Right cardiac atrium (tissue), 5 donors: ENCODE results near the gene SLC4A2. TPM values are rescaled to one million over a fixed set of nuclear protein-coding genes. Genes with fewer than 3 reads are reported as not detected.

Experiments used
- ATAC-seq, 2 donors: fragments of 200-7000 bp; cut with Tn5 transposase; one replicate each; pipeline versions ENCODE4 v1.8.0 to v1.9.1; 2020; ENCODE audit warnings: moderate library complexity in 2 of 2, mild to moderate bottlenecking in 1 of 2
- DNase-seq, 3 donors: peaks; one replicate each; pipeline ENCODE4 v3.0.0-alpha.2; 2020
- H3K27ac ChIP-seq: one replicate; pipeline ENCODE4 v1.5.1; 2013; ENCODE audit warnings: mild to moderate bottlenecking, low read length, control low read depth, moderate library complexity
- H3K27me3 ChIP-seq: one replicate; pipeline ENCODE4 v1.6.1; 2013; ENCODE audit not compliant: control insufficient read depth, insufficient read depth
- H3K4me1 ChIP-seq: one replicate; pipeline ENCODE4 v1.6.1; 2013; ENCODE audit warnings: low read length; ENCODE audit not compliant: control insufficient read depth, insufficient read depth
- H3K4me3 ChIP-seq: one replicate; pipeline ENCODE4 v1.5.1; 2013; ENCODE audit warnings: low read length, control low read depth
- H3K9me3 ChIP-seq: one replicate; pipeline ENCODE4 v1.6.1; 2013; ENCODE audit warnings: low read length; ENCODE audit not compliant: control insufficient read depth
- WGBS: extraction: QIAGEN DNeasy Blood & Tissue Kit; methylation state at CpG from one replicate; pipeline ENCODE4 v1.1.7; 2013; 5-methylcytosine and 5-hydroxymethylcytosine counted together
- intact Hi-C, 4 donors: fragments of 100-400 bp; cut with DNase I; formaldehyde crosslinking; loops; one replicate each; pipeline versions ENCODE4 v1.11.0 to v1.14.0; 2022 to 2023
- polyA plus RNA-seq: library from polyadenylated mRNA; stranded (reverse); fragments of 200-250 nt; gene quantifications from one replicate; pipeline ENCODE4 v1.2.3, GENCODE V29; 2013
- total RNA-seq, 4 donors: library from RNA; stranded (reverse); fragmentation: NEBNext Ultra II Directional; extraction: Animal tissue kit (Norgen Biotek cat#: 25700); gene quantifications; one replicate each; pipeline ENCODE4 v1.2.1, GENCODE V29; 2021
- donor health status: healthy with polysubstance abuse.
- donor health status: DM: no; HTN: yes; CAD: no.
- donor health status: DM: no; HTN: no; CAD: no.
- donor health status: DM: no; HTN: yes; CAD: no; lungs with severe emphysema.
- donor health status: DM: yes; HTN: yes; CAD: no.

Gene SLC4A2
- total and polyA plus RNA-seq, 5 donors: 61.7 to 120 (median 86.5) TPM

- intact Hi-C loops: loop anchor here in 1 of 4 donors (10.0 kb wide), 1 partner anchor 100 kb away; no protein-coding TSS in a partner anchor
- 77% methylated on average over 8 of the region's 8 CpGs for WGBS
- H3K9me3 ChIP-seq: no peaks in the 10 kb centered on the region
- no peak overlapping the region for H3K4me3 ChIP-seq
- no peaks in the 10 kb centered on the region for H3K27me3 ChIP-seq
- no peak overlapping the region for H3K27ac ChIP-seq
- DNase-seq (peak in 1 of 3 donors; percentile 37), ATAC-seq (no peak)
- H3K4me1 ChIP-seq: peaks cover 8% of the 10 kb centered on the region
These were observed 44.4 kb upstream of the SLC4A2 start for GRCh38 chr7:151014950-151015349.

DNA sequence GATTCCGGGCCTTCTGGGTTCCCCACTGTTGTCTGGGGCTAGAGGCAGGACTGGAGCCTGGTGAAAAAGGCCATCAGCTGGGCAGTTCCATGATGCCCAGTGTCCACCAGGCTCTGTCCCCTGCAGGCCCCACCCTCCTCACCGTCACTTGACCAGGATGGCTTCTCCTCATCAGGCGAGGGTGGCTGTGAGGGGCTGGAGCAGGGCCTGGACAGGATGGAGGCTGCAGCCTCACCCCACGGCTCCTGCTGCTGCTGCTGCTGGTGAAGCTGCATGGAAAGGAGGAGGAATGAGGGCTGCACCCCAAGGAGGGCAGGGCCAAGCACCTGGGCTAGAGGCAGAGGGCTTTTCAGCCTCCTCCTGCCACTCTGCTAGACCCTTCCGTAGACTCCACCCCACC, 43.4 kb upstream of the SLC4A2 start:
- peak in 1 of 2 donors; percentile 11 for ATAC-seq
- DNase-seq: peak in 1 of 3 donors; percentile 48
- intact Hi-C loops: loop anchor here in 1 of 4 donors (10.0 kb wide), 1 partner anchor 99 kb away; no protein-coding TSS in a partner anchor
- Histone ChIP-seq H3K4me1 (peaks cover 8% of the 10 kb centered on the region), H3K27ac (no peak overlapping the region), H3K9me3 (no peaks in the 10 kb centered on the region), H3K27me3 (no peaks in the 10 kb centered on the region), H3K4me3 (no peak overlapping the region)
- 74% methylated on average over 5 of the region's 5 CpGs for WGBS

DNA sequence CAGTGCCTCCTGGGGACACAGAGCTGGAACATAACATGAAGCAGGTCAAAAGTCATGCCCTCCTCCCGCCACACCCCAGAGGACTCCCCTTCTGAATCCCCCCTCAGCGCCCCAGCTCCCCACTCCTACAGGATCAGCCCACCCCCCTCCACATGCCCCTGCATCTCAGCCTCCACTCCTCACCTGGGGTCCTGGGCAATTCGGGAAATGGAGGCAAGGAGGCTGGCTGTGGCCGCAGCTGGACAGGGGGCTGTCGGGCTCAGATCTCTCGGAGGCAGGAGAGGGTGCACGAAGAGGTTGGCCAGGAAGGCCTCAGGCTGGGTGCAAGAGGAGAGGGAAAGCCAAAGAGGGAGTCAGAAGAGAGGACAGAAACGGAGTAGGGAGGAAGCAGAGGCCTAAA, 42.9 kb upstream of the SLC4A2 start:
- ATAC-seq (peak in 1 of 2 donors; percentile 0), DNase-seq (peak in 1 of 3 donors; percentile 53)
- H3K4me3 ChIP-seq: no peak overlapping the region
- peaks cover 8% of the 10 kb centered on the region for H3K4me1 ChIP-seq
- 83% methylated on average over 8 of the region's 8 CpGs for WGBS
- no peaks in the 10 kb centered on the region for H3K9me3 ChIP-seq
- no peak overlapping the region for H3K27ac ChIP-seq
- H3K27me3 ChIP-seq: no peaks in the 10 kb centered on the region
- intact Hi-C loops: loop anchor here in 1 of 4 donors (10.0 kb wide), 1 partner anchor 98 kb away; no protein-coding TSS in a partner anchor

DNA sequence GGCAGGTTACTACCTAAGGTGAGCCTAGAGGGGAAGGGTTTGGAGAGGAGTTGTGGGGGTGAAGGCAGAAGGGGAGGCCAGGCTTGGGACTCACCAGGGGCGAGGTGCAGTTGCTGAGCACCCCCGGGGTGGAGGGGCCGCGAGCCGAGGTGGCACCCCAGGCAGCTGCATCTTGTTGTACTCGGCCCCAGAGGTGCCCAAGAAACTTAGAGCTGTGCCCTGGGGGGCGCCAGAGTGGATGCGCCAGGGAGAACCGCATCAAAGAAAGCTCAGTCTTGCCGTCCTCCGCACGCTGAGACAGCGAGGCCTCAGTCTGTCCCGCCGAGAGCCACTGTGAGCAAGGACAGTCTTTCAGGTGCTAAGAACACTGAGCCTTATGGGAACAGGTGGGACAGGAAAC, 42.4 kb upstream of the SLC4A2 start:
- peak in 1 of 3 donors; percentile 37 for DNase-seq
- Histone ChIP-seq H3K4me1 (peaks cover 8% of the 10 kb centered on the region), H3K9me3 (no peaks in the 10 kb centered on the region), H3K27me3 (no peaks in the 10 kb centered on the region), H3K27ac (no peak overlapping the region), H3K4me3 (no peak overlapping the region)
- intact Hi-C loops: loop anchor here in 1 of 4 donors (10.0 kb wide), 1 partner anchor 98 kb away; no protein-coding TSS in a partner anchor
- ATAC-seq: peak in 1 of 2 donors; percentile 3
- WGBS: 80% methylated on average over 15 of the region's 15 CpGs

- 45% methylated on average over 13 of the region's 13 CpGs for WGBS
- no peaks in the 10 kb centered on the region for H3K9me3 ChIP-seq
- H3K27me3 ChIP-seq: no peaks in the 10 kb centered on the region
- H3K4me1 ChIP-seq: peaks cover 8% of the 10 kb centered on the region
- intact Hi-C loops: loop anchor here in 1 of 4 donors (10.0 kb wide), 1 partner anchor 97 kb away; no protein-coding TSS in a partner anchor
- peak in 1 of 3 donors; percentile 45 for DNase-seq
- H3K4me3 ChIP-seq: no peak overlapping the region
- ATAC-seq: peak in 1 of 2 donors; percentile 9
- no peak overlapping the region for H3K27ac ChIP-seq
These were observed 41.9 kb upstream of the SLC4A2 start for GRCh38 chr7:151017370-151017952.

- peaks cover 8% of the 10 kb centered on the region for H3K4me1 ChIP-seq
- H3K4me3 ChIP-seq: no peak overlapping the region
- 3% methylated on average over 34 of the region's 34 CpGs for WGBS
- no peaks in the 10 kb centered on the region for H3K9me3 ChIP-seq
- ATAC-seq (peak; percentile 52 to 58), DNase-seq (peak; percentile 69 to 91 (median 91))
- no peak overlapping the region for H3K27ac ChIP-seq
- H3K27me3 ChIP-seq: no peaks in the 10 kb centered on the region
- intact Hi-C loops: loop anchor here in 1 of 4 donors (10.0 kb wide), 1 partner anchor 97 kb away; no protein-coding TSS in a partner anchor
These were observed 41.4 kb upstream of the SLC4A2 start for GRCh38 chr7:151017953-151018420.

DNA sequence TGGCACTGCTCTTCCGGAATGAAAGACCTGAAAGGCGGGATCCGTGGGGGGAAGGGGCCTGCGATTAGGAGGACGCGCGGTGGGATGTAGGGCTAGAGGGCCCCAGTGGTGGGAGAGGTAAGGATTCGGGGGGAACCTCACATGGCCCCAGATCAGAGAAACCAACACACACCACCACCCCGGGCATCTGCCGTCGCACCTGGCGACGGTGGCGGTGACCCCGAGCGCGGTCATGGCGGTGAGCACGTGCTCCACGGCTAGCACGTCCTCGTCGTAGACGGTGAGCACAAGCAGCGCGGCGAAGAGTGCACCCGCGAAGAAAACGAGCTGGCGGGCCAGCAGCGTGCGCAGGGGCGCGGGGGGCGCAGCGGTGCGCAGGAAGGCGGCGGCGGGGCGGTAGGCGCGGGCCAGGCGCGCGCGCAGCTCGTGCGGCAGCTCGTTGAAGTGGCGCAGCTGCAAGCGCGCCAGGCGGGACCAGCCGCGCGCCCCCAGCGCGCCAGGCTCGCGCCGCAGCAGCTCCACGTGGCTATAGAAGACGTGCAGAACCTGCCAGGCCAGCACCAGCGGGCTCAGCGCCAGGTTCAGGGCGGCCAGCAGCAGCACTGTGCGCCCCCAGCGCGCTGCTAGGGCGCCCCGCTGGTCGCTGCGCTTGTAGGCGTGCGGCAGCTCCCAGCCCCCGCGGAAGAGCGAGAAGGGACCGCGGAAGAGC, 40.8 kb upstream of the SLC4A2 start:
- Histone ChIP-seq H3K27me3 (no peaks in the 10 kb centered on the region), H3K9me3 (no peaks in the 10 kb centered on the region), H3K4me3 (peak overlapping the region; percentile 1), H3K27ac (no peak overlapping the region), H3K4me1 (peaks cover 8% of the 10 kb centered on the region)
- intact Hi-C loops: loop anchor here in 1 of 4 donors (10.0 kb wide), 1 partner anchor 96 kb away; no protein-coding TSS in a partner anchor
- peak in 1 of 2 donors; percentile 0 for ATAC-seq
- peak in 2 of 3 donors; percentile 68 to 75 for DNase-seq
- under 1% methylated on average over 82 of the region's 82 CpGs for WGBS

DNA sequence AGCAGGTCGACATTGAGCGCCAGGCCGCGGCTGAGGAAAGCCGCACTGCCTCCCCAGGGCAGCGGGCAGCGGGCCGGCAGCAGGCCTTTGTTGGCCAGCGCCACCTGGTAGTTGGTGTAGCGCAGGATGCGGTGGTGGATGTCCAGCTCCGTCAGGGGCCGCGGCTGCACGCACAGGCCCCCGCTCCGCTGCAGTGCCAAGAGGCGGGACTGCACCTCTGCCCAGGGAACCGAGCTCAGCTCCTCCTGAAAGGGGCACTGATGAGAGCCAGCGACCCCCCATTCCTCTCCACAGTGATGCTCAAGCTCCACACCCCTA, 40.3 kb upstream of the SLC4A2 start:
- no peak overlapping the region for H3K27ac ChIP-seq
- WGBS: 24% methylated on average over 20 of the region's 20 CpGs
- H3K4me3 ChIP-seq: peak overlapping the region; percentile 1
- no peaks in the 10 kb centered on the region for H3K9me3 ChIP-seq
- no peaks in the 10 kb centered on the region for H3K27me3 ChIP-seq
- H3K4me1 ChIP-seq: peaks cover 8% of the 10 kb centered on the region
- no peak for DNase-seq
- ATAC-seq: no peak
- intact Hi-C loops: loop anchor here in 1 of 4 donors (10.0 kb wide), 1 partner anchor 96 kb away; no protein-coding TSS in a partner anchor

DNA sequence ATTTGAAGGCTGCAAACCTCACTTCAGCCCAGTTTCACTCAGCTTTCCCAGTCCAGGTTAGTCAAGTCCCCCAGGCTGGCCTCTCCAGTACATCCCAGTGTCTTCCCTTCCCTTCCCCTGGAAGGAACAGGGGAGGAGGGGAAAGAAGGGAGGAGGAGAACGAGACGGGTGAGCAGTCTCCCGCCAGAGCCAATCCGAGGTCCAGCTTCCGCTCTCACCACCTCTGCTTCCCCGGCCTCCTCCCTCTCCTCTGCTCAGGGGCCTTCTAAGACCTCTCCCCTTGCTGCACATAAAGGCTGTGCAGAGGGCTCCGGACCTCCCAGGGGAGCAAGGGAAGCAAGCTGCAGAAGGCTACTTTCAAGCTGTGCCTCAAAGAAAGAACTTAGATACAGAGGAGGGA, 39.2 kb upstream of the SLC4A2 start:
- no peak overlapping the region for H3K4me3 ChIP-seq
- peak in 1 of 3 donors; percentile 47 for DNase-seq
- intact Hi-C loops: loop anchor here in 2 of 4 donors (10.0 kb wide), 2 partner anchors 65 to 95 kb away; partner anchors contain the start of genes AGAP3 (in 1 of the 2), FASTK (in 1 of the 2) and TMUB1 (in 1 of the 2)
- H3K4me1 ChIP-seq: peaks cover 8% of the 10 kb centered on the region
- H3K27ac ChIP-seq: no peak overlapping the region
- no peaks in the 10 kb centered on the region for H3K9me3 ChIP-seq
- H3K27me3 ChIP-seq: no peaks in the 10 kb centered on the region
- 46% methylated on average over 7 of the region's 7 CpGs for WGBS
- ATAC-seq: no peak

DNA sequence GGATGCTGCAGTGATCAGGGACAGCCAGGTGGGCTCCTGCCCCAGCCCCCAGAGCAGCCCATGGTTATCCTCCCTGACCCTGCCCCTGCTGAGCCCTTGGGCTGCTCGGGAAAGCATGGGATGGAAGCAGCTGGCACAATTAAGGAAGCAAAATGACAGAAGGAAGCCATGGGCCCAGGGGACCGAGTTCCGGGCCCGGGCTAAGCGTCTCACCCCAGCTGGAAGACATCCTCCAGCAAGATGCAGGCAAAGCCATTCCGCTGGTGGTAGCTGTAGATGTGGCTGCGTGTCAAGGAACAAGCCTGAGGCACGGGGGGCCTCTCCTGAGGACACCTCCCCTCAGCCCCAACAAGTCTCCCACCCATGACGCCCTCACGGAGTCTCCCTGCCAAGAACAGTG, 36.2 kb upstream of the SLC4A2 start:
- peaks cover 7% of the 10 kb centered on the region for H3K4me1 ChIP-seq
- H3K27me3 ChIP-seq: no peaks in the 10 kb centered on the region
- no peak for DNase-seq
- no peak overlapping the region for H3K4me3 ChIP-seq
- intact Hi-C loops: loop anchor here in 2 of 4 donors (10.0 kb wide), 2 partner anchors 62 to 92 kb away; partner anchors contain the start of genes AGAP3 (in 1 of the 2), FASTK (in 1 of the 2) and TMUB1 (in 1 of the 2)
- 54% methylated on average over 10 of the region's 10 CpGs for WGBS
- H3K9me3 ChIP-seq: no peaks in the 10 kb centered on the region
- ATAC-seq: no peak
- H3K27ac ChIP-seq: no peak overlapping the region
